Ectodermal cell (in vitro differentiated cells): ENCODE results near the gene KCTD3.

Source experiments
- H3K27ac ChIP-seq: 2 replicates; pipeline ENCODE4 v1.7.0; 2013; ENCODE audit warnings: mild to moderate bottlenecking, low read depth, low read length; ENCODE audit not compliant: insufficient read depth, poor library complexity, severe bottlenecking
- H3K27me3 ChIP-seq: 2 replicates; pipeline ENCODE4 v1.7.0; 2013; ENCODE audit warnings: mild to moderate bottlenecking, low read length; ENCODE audit not compliant: insufficient read depth, control insufficient read depth, poor library complexity, severe bottlenecking
- H3K36me3 ChIP-seq: one replicate; pipeline ENCODE4 v1.7.0; 2013; ENCODE audit warnings: low read length; ENCODE audit not compliant: control insufficient read depth, insufficient read depth
- H3K4me1 ChIP-seq: one replicate; pipeline ENCODE4 v1.7.0; 2013; ENCODE audit warnings: low read length; ENCODE audit not compliant: control insufficient read depth, insufficient read depth
- H3K4me3 ChIP-seq: 2 replicates; pipeline ENCODE4 v1.7.0; 2013; ENCODE audit warnings: low read depth, low read length, control low read depth; ENCODE audit not compliant: insufficient read depth
- H3K9me3 ChIP-seq: 2 replicates; pipeline ENCODE4 v1.7.0; 2013; ENCODE audit warnings: mild to moderate bottlenecking, low read length, moderate library complexity; ENCODE audit not compliant: control insufficient read depth
- WGBS, 2 experiments: methylation state at CpG; one replicate each; pipeline ENCODE4 v1.1.7; 2013; ENCODE audit warnings: missing lambda C conversion rate in 2 of 2; 5-methylcytosine and 5-hydroxymethylcytosine counted together

KCTD3 gene

DNA sequence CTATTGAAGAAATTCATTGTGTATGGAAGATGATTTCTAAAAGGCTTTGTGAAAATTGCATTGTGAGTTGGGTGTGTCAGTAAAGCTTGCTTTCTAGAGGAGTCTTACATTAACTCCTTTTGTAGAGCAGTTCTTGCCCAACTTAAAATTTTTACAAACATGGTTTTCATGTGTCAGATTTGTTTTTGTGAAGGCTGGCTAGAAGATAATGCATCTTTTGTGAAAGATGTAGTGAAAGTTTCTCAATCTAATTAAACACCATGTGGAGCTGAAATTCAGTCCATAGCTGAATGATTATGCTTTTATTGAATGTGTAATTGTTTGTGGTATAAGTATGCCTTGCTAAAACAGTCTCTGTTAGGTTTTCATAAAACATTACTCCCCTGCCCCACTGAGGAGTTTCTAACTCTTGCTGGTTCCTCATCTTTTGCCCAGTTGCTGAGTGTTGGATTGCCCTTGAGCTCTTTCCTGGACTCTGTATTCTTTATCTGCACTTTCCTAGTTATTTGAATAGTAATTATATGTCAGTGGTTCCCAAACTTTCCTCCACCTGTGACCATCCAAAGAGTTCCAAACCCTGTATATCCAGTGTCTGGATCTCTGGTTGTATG is 38.0 kb downstream of the KCTD3 start:
- H3K9me3 ChIP-seq, result no peaks in the 10 kb centered on the region

DNA sequence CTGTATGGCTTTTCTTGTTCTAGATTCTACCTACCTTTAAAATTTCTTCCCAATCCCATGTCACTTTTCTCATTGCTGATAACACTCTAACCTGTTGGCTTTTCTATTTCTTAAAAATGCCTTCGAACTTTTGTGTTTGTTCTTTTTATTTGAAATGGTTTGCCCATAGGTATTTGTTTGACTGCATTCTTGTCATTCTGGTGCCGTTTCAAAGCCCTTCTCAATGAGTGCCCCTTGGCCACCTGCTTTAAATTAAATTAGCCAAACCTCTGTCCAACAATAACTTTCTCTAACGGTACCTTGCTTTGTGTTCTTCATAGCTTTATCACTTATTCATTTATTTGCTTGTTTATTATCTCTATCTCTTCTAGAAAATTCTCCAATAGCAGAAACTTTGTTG is 38.9 kb downstream of the KCTD3 start:
- Histone ChIP-seq H3K4me3 (no peak overlapping the region), H3K36me3 (peaks cover 6% of the 10 kb centered on the region), H3K4me1 (no peaks in the 10 kb centered on the region), H3K27me3 (no peaks in the 10 kb centered on the region), H3K27ac (no peak overlapping the region), H3K9me3 (no peaks in the 10 kb centered on the region)
- 83 to 86% methylated on average over 3 of the region's 3 CpGs for WGBS, 2 experiments

More for the DNA sequence above, 38.0 kb downstream of the KCTD3 start:
- peaks cover 6% of the 10 kb centered on the region for H3K36me3 ChIP-seq
- no peaks in the 10 kb centered on the region for H3K27me3 ChIP-seq
- no peak overlapping the region for H3K27ac ChIP-seq
- H3K4me3 ChIP-seq, result no peak overlapping the region
- H3K4me1 ChIP-seq, result peaks cover 3% of the 10 kb centered on the region

DNA sequence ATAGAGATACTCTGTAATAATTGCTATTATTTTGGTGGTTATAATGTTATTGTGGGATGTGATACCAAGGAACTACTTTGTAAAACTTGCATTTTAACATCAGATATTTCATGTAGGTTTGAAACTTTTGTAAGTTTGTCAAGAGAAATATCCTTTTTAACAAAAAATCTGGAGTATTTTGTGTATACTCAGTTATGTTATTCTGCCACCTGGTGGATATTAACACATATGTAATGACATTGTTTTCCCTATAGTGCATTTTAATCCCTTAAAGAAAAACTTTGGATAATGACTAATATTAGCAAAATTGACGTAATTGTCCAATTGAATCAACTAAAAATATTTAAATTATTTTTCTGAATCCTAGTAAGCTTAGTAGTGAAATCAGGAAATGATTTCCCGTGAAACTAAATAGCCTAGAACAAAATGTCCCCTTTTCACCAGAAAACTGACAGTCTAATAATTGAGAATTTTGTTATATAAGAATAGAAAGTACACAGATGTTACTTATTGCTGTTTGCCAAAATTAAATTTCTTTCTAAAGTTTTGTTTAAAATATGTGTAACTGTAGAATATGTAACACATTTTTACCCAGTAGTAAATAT is 39.6 kb downstream of the KCTD3 start:
- Histone ChIP-seq H3K4me3 (no peak overlapping the region), H3K4me1 (no peaks in the 10 kb centered on the region), H3K9me3 (no peaks in the 10 kb centered on the region), H3K27ac (no peak overlapping the region), H3K27me3 (no peaks in the 10 kb centered on the region), H3K36me3 (peaks cover 6% of the 10 kb centered on the region)
- WGBS, 2 experiments, result 100% methylated on average over 1 of the region's 2 CpGs; no CpG with 5 or more reads in 1 of the 2 experiments

DNA sequence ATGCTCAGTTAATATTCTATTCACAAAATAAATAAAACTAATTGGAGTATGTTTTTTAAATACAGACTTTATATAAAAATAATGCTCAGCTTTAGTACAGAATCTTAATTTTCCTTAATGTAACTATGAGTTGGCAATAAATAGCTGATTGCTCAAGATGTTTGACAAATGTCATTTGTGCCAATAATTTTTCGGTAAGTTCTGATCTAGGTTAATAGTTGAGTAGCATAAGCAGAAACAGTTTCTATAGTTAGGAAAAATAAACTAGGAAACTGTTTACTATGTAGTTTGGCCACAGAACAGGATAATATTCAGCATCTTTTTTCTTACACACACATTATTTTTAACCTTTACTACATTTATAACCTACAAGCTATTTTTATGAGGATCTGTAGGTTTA is 40.3 kb downstream of the KCTD3 start:
- WGBS, 2 experiments, result 88 to 90% methylated on average over 1 of the region's 1 CpG
- H3K27ac ChIP-seq, result no peak overlapping the region
- no peaks in the 10 kb centered on the region for H3K27me3 ChIP-seq
- peaks cover 10% of the 10 kb centered on the region for H3K36me3 ChIP-seq
- no peak overlapping the region for H3K4me3 ChIP-seq
- no peaks in the 10 kb centered on the region for H3K4me1 ChIP-seq
- H3K9me3 ChIP-seq, result no peaks in the 10 kb centered on the region

DNA sequence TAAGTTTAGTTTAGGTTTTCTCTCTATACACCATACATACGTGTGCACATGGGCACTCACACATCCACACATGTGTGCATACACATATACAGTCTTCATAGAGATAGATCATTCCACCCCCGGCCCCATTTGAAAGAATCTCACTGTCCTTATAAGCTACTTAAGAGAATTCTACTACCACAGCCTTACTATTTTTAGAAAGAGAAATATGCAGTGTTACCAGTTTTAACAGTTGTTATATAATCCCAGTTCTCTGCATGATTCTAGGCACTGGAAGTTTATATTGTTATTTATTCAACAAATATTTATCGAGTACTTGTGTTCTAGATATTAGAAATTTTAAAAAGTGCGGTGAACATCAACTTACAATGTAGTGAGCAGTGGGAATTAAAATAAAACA is 41.5 kb downstream of the KCTD3 start:
- WGBS, 2 experiments, result 96 to 97% methylated on average over 4 of the region's 4 CpGs
- no peaks in the 10 kb centered on the region for H3K9me3 ChIP-seq
- H3K27me3 ChIP-seq, result no peaks in the 10 kb centered on the region
- H3K4me3 ChIP-seq, result no peak overlapping the region
- no peak overlapping the region for H3K27ac ChIP-seq
- H3K36me3 ChIP-seq, result peaks cover 22% of the 10 kb centered on the region
- no peaks in the 10 kb centered on the region for H3K4me1 ChIP-seq

DNA sequence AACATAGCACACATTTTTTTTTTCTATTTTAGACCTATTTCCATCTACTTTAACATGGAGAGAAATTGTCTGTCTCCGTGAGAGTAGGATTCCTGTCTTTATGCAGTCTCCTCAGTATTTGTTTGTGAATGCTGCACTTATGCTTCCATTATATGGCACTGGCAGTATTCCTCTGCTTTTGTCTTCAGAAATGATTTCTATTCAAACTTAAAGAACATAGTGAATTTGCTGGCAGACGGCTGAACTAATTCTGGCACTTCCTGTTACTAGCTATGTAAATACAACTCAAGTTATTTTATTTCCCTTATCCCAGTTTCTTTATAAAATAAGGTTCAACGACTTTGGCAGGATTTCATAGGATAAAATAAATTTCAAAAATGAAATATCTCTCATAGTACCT is 45.3 kb downstream of the KCTD3 start:
- WGBS, 2 experiments, result 95 to 100% methylated on average over 2 of the region's 3 CpGs
- Histone ChIP-seq H3K4me1 (no peaks in the 10 kb centered on the region), H3K9me3 (no peaks in the 10 kb centered on the region), H3K4me3 (no peak overlapping the region), H3K27ac (no peak overlapping the region), H3K36me3 (peaks cover 30% of the 10 kb centered on the region), H3K27me3 (no peaks in the 10 kb centered on the region)

DNA sequence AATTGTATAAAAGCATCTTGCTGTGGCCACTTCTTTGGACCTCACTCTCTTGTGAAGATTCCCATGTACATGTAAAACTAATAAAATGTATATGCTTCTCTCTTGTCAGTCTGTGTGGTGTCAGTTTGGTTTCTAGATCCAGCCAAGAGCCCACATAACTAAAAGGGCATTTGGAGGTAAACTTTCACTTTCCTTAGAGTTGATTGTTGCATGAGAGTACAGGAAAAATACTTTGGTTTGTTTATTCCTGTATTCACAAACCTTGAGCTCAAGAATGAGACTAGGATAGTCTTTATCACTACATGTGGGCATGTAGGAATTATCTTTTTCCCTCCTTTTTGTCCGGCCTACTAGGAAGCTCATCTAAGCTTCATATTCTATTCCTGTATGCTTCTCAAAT is 50.9 kb downstream of the KCTD3 start:
- no CpG with 5 or more reads among the region's 1 CpG for WGBS, 2 experiments
- H3K4me1 ChIP-seq, result no peaks in the 10 kb centered on the region
- H3K9me3 ChIP-seq, result no peaks in the 10 kb centered on the region
- H3K27me3 ChIP-seq, result no peaks in the 10 kb centered on the region
- H3K27ac ChIP-seq, result no peak overlapping the region
- H3K36me3 ChIP-seq, result peaks cover 27% of the 10 kb centered on the region
- no peak overlapping the region for H3K4me3 ChIP-seq

DNA sequence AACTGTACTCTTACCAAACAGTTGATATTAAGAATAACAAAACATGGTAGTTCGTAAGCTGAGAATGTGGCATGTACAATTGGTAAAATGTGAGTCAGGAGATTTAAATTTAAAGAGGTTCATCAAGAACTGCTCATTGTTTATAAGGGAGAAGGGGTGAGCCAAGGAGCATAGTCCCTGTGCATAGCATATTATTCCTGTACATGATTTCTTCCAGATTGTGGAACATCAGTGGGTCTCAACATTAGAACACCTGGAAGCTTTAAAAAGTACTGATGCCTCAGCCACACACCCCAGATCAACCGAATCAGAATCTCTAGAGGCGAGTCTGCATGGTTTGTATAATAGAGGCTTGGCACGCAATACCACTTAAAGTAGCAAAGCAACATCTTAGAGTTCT is 56.1 kb downstream of the KCTD3 start:
- Histone ChIP-seq H3K36me3 (peaks cover 13% of the 10 kb centered on the region), H3K27me3 (no peaks in the 10 kb centered on the region), H3K4me1 (no peaks in the 10 kb centered on the region), H3K9me3 (no peaks in the 10 kb centered on the region), H3K27ac (no peak overlapping the region), H3K4me3 (no peak overlapping the region)
- WGBS, 2 experiments, result 96 to 98% methylated on average over 4 of the region's 4 CpGs

DNA sequence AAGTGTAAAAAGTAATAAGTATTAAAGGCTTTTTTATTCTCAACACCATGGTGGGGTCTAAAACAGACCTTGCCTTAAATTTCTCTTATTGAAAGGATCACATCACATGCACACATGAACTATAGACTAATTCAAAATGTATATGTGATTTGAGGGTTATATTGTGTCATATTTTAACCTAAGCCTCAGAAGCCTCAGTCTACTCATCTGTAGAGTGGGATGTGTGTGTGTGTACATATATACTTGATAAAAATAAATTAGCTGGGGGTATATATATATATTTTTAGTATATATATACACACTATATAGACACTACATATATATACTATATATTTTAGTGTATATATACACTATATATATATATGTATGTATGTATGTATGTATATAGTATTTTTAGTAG is 58.8 kb downstream of the KCTD3 start:
- H3K27ac ChIP-seq, result no peak overlapping the region

DNA sequence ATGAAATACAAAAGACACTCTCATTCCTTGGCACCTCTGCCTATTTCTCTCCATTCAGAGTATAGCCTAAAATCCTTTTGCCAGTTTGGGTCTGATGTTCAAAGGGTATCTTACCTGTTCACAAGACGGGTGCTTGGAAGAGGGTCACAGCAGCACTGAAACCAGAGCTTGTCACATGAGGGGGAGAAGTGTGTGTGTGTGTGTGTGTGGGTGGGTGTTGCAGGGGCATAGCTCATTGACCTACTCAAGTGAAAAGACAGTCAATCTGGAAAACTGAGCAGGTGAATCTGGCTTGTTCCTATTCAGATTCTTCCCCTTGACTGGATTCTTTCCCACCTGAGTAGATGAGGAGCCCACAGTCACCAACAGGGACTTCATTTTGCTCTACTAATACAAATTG is 63.9 kb downstream of the KCTD3 start:
- Histone ChIP-seq H3K27me3 (no peaks in the 10 kb centered on the region), H3K9me3 (no peaks in the 10 kb centered on the region), H3K4me1 (no peaks in the 10 kb centered on the region), H3K27ac (no peak overlapping the region), H3K4me3 (no peak overlapping the region), H3K36me3 (no peaks in the 10 kb centered on the region)
- WGBS, 2 experiments, result 89 to 92% methylated on average over 1 of the region's 1 CpG

More for the DNA sequence above, 58.8 kb downstream of the KCTD3 start:
- no peaks in the 10 kb centered on the region for H3K4me1 ChIP-seq
- H3K4me3 ChIP-seq, result no peak overlapping the region
- no peaks in the 10 kb centered on the region for H3K9me3 ChIP-seq
- H3K36me3 ChIP-seq, result no peaks in the 10 kb centered on the region
- H3K27me3 ChIP-seq, result no peaks in the 10 kb centered on the region
